HL-60/S4 treated with phorbol 12-myristate 13-acetate at 8.2 ng/mL for 4 days and 3 days (cell line): ENCODE data around the gene MYLK2.
"Not testable (repeated sequence)": the region's sequence is repeated elsewhere in the genome, so short reads cannot be mapped to it uniquely, and the experiment has no call there.

ENCODE experiments used
- in situ Hi-C: fragments of 300-500 bp; cut with MboI; formaldehyde crosslinking; loops from 2 replicates; pipeline ENCODE4 v1.15.0; 2022; ENCODE audit warnings: low sequenced_read_pairs

The MYLK2 gene

DNA sequence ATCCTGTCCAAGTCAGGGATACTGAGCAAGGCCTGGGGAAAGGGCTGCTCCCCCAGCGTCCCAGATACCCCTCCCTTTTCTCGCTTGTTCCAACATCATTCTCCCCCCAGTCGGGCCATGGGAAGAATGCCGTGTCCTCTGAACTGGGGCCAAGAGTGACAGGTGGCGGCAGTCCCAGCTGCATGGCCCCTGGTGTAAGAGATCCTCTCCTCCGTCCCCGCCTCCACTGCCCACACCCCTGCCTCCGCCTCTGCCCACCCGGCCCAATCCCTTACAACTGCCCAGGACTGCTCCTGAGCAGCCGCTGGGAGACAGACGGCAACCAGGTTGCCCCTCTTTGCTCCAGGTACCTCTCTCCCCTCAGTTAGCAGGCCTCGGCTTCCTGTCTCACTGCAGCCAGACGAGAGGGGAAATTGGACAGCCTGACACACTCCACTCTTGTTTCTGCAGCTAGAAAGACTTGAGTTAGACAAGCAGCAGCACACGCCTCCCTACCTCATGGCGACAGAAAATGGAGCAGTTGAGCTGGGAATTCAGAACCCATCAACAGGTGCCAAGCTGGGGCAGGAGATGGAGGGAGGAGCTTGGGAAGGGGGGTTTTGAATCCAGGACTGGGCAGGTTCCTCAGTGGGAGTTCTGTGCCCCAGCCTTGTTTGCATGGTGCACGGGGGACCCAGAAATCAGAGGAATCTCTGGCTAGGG lies at the start of gene MYLK2:
TSS of gene MYLK2 (plus strand) at position 274 of the 702 bp plus-strand sequence. CDS start at position 499, 225 bp downstream.
- in situ Hi-C loops = no loop called here

DNA sequence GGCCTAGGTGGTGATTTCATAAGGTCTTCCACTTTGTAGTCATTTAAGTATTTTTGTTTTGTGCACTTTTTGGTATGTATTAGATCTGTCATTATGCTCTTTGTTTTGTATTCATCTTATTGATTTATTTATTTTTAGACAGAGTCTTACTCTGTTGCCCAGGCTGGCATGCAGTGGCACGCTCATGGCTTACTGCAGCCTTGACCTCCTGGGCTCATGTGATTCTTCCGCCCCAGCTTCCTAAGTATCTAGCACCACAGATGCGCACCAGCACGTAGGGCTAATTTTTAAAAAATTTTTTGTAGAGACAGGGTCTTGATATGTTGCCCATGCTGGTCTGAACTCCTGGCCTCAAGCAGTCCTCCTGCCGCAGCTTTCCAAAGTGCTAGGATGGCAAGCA lies 49.5 kb upstream of the MYLK2 start:
- in situ Hi-C loops = no loop called here

DNA sequence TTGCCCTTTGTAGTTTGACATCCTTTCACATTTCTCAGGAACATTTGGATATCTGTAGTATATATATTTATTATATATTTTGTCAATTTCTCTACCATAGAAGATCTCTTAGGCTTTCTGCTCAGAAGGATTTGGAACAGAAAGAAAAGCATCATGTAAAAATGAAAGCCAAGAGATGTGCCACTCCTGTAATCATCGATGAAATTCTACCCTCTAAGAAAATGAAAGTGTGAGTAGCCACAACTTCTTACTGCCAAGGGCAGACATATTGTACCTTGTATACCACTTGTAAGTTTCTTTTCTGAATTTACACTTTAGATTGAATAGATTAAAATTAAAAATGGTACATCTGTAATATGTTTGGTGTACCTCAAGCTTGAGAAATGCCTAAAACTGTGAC lies 48.9 kb upstream of the MYLK2 start:
- in situ Hi-C loops = no loop called here

DNA sequence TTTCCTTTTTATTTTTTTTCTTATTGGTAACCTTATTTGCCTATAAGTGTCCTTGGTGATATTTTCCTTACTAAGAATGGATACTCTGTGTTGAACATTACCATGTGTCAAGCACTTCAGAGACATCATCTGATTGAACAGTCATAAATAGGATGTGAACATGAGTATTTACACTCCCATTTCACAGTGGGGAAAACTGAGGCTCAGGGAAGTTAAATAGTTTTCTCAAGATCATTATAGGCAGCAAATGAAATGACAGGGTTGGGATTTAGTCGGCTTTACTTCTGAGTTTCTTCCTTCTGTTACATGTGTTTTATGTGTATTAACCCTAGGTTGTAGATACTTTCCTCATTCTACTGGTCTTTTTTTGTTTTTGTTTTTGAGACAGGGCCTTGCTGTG lies 44.7 kb upstream of the MYLK2 start:
- in situ Hi-C loops = no loop called here

DNA sequence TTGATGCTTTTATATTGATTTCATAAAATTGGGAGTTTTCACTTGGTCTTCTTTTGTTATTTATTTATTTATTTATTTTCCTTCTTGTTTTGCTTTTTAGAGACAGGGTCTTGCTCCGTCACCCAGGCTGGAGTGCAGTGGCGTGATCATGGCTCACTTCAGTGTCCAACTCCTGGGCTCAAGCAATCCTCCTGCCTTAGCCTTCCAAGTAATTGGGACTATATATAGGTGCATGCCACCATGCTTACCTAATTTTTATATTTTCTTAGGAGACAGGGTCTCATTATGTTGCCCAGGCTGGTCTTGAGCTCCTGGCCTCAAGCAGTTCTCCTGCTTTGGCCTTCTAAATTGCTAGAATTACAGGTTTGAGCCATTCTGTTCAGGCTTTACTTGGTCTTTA lies 38.3 kb upstream of the MYLK2 start:
- in situ Hi-C loops = no loop called here

DNA sequence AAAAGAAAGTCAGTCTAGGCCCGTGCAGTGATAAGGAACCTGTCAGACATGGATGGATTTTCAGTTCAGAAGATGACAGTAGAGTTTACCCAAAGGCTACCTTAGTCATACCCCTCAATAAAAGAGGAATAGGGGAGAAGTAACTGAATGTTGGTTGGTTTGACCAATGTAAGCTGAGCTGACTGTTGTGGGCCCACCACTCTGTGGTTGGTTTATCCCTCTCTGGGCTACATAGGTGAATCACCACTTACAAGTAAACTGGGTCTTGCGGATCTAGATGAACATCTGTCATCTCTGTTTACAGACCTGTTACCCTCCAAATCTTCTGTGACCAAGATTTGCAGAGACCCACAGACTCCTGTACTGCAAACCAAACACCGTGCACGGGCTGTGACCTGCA lies 37.2 kb upstream of the MYLK2 start:
- in situ Hi-C loops = no loop called here

DNA sequence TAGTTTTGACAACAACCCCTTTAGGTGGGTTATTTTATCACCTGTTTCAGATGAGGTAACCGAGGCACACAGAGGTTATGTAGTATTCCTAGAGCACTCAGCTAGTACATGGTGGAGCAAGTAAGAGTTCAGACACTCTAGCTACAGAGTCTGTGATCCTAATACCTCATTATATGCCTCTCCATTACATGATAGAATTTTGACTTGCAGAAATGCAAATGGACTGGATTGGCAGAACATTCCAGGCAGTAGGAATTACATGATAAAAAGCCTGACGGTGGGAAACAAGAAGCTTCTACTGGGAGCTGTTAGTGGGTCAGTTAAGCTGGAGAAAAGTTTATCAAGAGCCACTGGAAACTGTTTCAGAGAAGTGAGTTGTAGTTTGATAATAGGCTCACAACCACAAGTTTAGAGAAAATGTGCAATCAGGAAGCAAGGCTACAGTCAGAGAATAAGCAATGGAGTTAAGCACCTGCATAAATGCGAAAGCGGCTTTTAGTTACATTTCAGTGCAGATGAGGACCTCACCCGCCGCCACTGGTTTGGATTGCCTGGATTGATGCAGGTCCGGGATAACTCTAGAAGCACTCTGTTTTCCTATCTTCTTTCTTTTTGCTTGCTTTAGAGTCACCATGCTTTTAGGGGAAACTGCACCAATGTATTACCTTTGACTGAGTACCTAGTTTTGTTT lies 34.7 kb upstream of the MYLK2 start:
- in situ Hi-C loops = no loop called here

DNA sequence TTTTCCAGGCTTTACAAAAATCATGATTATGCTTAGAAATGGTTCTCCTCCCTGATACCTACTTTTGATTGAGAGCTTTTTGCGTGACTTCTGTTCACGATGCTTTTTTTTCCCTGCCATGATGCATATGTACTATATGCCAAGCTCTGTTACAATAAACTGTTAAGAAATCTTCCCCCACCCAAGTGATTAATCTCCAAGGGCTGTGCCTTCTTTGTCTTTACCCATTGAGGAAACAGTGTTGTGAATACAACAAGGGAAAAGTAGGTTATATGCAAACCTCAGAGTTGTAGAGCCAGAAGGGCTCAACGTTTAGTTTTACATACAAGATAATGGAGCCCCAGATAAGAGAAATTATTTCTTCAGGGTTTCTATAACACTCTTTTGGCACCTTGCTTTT lies 34.1 kb upstream of the MYLK2 start:
- in situ Hi-C loops = no loop called here

DNA sequence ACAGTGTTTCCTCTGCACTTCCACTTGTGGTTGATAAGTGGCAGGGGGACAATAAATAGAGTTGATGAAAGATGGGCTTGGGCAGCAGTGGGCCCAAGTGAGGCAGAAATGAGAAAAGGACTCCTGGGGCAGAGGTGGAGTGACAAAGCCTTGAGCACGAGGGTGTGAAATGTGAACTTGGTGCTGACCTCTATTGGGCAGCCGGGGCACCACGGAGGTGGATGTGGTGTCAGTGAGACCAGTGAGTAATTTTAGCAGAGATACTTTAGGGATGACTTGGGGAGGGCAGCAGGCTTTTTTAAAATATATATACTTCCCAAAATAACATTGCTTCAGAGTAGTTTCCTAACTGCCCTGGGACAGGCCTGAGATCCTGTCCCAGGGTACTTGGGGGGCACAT lies 30.6 kb upstream of the MYLK2 start:
- in situ Hi-C loops = no loop called here

DNA sequence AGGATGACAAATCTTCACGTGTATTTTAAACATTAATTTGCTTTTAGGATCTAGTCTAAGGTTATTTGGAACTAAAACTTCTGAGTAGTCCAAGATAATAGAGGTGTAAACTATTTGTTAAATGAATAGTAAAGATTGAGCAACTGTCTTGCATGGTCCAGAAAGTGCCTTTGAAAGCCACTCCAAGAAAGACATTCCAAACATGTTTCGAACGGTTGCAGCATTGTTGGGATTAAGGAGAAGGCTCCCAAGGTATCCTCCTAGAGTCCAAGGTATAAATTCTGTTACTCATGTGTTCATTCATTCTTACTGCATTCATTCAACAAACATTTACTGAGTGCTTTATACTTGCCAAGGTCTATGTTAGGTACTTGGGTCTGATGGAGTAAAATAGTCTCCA lies 28.8 kb upstream of the MYLK2 start:
- in situ Hi-C loops = no loop called here

DNA sequence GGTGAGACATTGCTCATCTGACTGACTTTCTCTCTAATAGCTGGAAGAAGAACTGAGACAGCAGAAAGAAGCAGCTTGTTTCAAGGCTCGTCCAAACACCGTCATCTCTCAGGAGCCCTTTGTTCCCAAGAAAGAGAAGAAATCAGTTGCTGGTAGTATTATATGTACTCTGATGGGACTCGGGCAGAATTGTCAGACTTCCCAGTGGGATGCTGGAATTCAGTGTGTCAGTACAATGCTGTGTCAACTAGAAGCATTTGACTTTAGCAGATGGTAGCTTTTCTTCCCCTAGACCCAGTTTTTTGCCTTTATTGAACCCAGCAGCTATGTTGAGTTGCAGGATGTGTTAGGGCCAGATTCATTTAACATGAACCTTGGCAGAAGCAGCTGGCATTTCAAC lies 21.8 kb upstream of the MYLK2 start:
- in situ Hi-C loops = no loop called here

DNA sequence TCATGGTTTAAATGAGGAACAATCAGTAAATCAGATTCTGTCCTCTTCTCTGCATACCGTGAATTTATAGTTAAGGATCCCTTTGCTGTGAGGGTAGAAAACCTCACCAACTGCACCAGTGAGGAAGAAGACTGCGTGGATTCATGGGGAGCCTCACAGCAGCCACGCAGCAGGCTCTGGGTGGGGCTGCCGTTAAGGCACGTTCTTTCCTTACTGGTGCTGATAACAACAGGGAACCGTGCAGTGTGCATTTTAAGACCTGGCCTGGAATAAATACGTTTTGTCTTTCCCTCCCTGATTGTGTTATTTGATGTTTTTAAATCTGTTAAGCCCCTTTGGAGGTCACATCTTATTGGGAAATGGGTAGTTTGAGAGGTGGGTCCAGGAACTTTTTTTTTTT lies 17.6 kb upstream of the MYLK2 start:
- in situ Hi-C loops = no loop called here

DNA sequence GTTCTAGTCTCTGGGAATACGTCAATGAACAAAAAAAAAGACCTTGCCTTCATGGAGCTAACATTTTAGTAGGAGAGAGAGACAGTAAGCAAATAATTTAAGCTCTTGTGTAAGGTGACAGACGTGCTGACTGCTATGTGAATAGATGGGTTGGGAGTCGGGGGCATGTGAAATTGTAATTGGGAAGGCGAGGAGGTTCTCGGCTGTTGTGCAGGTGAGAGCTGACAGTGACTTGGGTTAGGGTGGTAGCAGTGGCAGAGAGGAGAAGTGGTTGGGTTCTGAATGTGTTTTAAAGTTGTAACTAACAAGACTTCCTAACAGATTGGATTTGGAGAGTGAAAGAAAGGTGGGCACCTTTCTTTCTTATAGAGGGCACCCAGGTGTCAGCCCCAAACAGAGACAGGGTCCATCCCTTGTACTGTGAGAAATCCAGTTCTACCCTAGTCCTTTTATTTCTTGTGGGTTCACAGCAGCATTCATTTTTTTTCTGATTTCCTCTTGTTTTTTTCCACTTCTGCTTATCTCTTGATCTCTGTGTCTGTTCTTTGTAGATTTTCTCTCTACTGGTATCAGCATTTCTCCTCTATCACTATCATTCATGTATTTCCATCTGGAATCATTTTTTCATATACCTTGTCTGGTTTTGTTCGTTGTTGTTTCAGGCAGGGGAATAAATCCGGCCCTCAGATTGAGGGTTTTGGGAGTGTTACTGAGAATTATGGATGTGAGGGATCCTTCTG lies 15.4 kb upstream of the MYLK2 start:
- in situ Hi-C loops = no loop called here

DNA sequence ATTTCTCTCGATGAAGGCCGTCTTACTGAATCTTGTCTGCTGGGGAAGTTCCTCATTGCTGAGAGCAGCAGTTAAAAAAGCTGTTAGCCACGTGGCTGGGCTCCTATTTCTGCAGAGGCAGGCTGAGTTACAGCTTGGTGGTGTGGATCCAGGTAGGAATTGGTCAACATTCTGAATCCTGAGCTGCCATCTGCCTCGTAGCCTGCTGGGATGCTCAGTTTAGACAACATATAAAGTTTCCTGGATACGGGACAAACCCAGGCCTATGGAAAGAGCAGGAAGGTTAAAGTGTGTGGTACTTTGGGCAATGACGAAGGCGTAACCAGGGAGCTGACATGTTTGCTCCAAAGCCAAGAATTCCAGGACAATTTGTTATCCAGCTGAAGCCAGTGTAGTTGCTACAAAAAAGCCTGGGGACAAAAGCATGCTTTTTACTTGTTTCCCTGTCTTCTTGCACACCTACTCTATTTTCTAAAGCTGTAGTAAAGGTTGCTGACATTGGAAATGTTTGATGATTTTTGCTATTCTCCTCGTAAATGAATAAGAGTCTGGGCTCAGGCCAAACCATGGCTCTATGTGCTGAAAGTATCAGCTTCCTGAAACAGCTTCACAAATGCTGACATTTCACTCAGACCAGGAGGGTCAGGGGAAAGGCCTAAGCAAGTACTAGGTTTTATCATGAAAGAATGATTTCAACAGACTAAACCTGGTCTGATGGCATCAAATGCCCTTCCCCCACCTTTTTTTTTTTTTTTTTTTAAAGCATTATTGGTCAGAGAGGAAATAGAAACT lies 12.4 kb upstream of the MYLK2 start:
- in situ Hi-C loops = no loop called here

DNA sequence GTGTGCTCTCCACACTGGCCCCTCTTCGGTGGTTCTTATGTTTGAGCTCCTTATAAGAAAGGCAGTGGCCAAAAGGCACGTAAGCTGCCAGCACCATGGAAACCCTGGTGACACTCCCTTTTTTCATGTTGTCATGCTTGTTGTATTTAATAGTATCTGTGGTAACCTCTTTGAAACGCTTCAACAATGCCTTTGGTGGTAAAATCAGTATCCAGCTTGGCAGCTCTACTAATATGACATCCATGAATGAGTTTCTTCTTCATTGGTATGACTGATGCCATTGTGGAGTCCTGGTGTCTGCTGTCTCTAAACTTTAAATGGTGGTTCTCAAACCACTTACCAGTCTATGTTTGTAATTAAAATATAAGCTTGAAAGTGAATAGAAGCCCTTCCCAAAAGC lies 10.7 kb upstream of the MYLK2 start:
- in situ Hi-C loops = no loop called here

DNA sequence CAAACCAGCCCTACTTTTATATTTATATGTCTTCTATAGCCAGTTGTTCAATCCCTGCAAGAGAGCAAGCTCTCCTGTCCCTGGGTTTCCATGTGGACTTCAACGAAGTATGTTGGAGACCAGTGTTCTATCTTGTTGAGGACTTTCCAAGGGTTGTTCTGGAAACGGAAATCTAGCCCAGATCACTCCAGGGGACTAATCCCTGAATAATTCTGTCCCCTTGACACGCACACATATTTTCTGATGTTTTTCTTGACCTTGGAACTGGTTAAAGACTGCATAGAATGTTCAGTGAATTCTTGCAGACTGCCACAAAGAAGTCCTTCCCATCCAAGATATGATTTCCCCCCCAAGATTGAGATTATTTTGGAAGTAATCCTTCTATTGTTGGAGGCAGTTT lies 9.5 kb upstream of the MYLK2 start:
- in situ Hi-C loops = no loop called here

DNA sequence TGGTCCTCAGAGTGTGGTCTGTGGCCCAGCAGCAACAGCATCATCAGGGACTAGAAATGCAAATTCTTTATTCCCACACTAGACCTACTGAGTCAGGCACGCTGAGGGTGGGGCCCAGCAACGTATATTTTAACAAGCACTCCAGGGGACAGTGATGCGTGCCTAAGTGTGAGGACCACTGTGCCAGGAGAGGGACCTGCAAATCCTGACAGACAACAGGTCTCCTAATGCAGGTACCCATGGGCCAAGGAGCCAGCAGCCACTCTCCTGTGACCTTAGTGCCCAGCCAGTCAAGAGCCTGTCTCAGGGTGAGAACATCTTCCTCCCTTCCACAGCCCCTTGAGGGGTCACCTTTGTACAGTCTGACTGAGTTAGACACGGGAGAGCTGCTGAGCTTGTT lies 8.0 kb upstream of the MYLK2 start:
- in situ Hi-C loops = no loop called here

DNA sequence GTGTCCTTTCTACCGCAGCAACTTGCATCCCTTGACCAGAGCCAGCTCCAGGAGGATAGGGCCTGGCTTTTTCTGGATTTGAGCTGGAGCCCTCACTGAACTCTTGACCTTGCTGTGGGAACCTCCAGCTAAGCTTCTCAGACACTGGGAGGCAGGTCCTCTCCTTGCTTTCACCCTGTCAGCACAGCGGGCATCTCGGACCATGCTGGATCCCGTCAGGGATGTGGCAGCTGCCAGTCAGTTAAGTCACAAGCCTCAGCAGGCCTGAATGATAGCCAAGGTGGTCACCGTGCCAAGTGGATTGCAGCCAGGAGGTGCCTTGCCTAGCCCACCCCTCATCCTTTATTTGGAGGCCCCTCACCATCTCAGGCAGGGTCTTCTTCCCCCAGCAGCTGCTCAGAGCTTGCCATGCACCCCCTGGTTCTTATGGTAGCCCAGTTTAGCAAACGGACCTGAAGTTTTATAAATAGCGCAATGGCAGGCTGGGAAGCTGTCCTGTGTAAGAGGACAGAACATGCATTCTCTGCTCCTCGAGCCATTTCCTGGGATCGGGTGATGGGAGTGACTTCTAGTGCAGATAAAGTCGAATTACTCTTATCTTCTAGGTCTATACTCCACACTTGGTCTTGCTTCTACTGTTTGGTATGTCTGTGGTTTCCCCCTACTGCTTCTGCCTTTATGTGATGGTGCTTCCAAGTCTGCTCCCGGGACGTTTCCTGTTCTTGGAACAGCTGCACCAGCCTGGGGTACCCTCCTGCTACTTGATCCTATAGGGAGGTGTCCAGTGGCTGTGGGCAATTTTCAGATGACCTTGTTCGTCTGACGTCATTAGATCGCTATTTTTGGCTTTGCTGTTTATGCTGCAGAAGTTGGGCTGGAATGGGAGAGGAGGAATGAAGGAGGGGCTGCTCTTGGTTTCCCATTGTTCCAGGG lies 7.1 kb upstream of the MYLK2 start:
- in situ Hi-C loops = no loop called here

DNA sequence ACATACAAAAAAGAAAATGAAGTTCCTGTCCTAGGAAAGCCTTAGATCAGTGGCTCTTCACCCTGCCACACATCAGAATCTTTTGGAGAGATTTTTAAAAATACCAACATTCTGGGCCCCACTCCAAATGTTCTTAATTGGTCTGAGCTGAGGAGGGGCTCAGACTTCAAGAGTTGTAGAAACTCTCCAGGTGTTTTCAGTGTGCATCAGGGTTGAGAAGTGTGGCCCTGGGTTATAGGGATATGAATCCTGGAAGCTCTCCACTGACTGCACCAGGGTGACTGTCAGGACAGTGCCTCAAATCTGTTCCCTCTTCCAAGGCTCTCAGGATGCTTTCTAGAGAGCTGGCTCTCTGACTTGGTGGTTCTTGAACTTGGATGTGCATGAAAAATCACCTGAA lies 5.5 kb upstream of the MYLK2 start:
- in situ Hi-C loops = no loop called here

DNA sequence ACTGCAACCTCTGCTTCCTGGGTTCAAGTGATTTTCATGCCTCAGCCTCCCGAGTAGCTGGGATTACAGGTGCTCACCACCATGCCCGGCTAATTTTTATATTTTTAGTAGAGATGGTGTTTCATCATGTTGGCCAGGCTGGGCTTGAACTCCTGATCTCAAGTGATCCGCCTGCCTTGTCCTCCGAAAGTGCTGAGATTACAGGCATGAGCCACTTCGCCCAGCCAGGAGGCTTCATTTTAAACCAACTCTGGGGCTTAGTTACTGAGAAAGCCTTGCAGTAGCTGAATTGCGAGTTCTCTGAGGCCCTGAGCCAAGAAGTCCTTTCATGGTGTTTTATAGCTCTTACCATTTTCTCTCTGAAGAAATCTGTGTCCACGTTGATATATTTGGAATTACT lies 5.0 kb upstream of the MYLK2 start:
- in situ Hi-C loops = not testable (repeated sequence)
